Fibroblast of the conjunctiva (primary cell): ENCODE results near the gene SYCP2L.
"Not testable (repeated sequence)": the region's sequence is repeated elsewhere in the genome, so short reads cannot be mapped to it uniquely, and the experiment has no call there.

Experiments
- DNase-seq: peaks from one replicate; pipeline ENCODE4 v3.0.0-alpha.2; 2010; ENCODE audit warnings: low read depth

SYCP2L gene

DNA sequence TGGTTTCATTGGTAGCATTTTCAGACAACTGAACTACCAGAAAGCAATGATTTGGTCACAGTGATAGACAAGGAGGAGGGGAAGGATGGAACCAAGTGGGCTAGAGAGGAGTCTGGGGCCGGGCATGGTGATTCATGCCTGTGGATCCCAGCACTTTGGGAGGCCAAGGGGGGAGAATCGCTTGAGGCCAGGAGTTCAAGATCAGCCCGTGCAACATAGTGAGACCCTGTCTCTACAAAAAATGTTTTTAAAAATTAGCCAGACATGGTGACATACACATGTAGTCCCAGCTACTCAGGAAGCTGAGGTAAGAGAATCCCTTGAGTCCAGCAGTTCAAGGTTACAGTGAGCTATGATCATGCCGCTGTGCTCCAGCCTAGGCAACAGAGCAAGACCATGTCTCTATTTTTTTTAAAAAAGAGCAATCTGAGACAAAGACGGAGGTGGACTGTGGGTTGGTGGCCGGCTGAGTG, 70.6 kb downstream of the SYCP2L start:
- DNase-seq = no peak

GRCh38 chr6:10960171-10960570, 73.3 kb downstream of the SYCP2L start:
- no peak for DNase-seq

DNA sequence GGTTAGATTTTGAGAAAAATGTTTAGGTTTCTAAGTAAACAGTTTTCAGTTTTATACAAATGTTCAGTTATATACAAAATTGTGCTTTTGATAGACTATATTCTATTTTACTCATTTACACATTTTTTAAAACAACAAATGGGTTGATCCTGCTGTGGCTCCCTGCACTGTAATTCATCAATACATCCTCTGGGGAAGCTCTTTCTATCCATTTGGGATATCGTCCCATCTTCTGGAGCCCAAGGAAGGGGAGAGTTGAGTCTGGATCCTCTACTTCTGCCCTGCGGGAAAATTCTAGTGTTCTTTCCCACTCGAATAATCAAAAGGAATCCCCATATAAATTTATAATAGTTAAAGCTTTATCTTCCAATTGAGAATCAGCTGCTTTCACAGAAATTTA, 75.0 kb downstream of the SYCP2L start:
- DNase-seq = no peak

DNA sequence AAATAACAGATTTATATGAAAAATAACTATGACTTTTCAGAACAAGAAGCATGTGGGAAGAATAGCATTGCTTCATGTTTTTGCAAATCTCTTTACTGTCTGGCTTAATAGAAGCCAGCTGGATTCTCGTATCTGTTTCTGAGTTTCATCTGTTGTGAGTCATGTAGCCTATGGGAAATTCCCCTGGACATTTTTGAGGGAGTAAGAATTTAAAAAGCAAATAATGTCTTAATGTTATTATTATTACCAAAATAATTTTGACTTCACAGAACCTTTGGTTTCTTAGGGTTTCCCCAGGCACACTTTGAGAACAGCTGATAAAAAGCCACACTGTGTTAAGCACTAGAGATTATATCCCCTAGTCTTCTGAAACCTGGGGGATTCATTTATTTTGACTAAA, 75.8 kb downstream of the SYCP2L start:
- peak; percentile 73 for DNase-seq

DNA sequence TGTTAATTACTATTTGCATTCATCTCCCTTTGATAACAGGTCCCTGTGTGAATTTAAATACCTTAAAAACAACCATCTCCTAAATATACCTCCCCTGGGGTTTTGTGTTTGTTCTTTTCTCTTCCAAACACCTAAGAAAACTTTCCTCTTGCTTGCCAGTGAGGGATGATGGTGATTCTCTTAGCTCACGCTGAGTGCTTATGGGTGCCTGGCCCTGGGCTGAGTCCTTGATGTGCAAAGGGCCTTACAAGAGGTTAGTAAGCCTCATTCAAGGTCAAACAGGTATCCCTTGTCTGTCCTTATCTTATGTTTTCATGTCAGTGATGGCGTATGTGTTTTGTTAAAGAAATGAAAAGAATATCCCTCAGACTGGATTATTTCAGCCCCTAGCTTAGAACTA, 76.3 kb downstream of the SYCP2L start:
- DNase-seq = no peak

DNA sequence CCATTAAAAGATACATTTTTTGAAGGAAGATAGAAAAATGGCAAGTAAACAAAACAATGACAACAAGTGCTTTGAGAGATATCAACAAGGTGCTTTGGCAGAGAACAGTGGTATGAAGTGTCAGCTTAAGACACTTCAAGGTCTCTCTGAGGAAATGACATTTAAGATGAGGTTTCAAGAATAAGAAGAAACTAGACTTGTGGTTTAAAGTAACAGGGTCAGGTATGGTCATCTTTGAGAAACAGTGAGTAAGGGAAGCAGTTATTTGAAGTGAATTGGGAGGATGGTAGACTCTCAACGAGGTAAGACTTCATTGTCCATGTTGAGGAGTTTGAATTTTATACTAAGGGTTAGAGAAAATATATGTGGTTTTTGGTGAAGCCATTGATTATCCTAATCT, 77.8 kb downstream of the SYCP2L start:
- DNase-seq = no peak

GRCh38 chr6:10968776-10969175, 81.9 kb downstream of the SYCP2L start:
- no peak for DNase-seq

DNA sequence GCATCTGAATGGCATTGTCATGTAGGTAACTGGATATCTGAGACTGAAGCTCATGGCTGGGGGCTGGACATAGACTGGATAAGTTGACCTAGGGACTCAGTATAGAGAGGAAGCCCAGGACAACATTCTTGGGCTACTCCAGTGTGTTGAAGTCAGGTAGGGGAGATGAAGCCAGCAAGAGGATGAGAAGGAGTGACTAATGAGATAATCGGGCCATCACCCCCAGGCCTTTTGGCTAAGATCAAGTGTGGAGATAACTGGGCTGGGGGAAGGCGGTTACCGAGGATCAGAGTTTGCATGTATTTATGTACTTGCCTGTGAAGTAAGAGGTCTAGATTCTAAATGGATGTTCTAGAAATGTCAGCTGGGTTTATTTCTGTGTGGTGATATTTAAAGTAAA, 83.9 kb downstream of the SYCP2L start:
- DNase-seq = no peak

- DNase-seq = no peak
Observed at GRCh38 chr6:10972196-10972595, 85.3 kb downstream of the SYCP2L start.

DNA sequence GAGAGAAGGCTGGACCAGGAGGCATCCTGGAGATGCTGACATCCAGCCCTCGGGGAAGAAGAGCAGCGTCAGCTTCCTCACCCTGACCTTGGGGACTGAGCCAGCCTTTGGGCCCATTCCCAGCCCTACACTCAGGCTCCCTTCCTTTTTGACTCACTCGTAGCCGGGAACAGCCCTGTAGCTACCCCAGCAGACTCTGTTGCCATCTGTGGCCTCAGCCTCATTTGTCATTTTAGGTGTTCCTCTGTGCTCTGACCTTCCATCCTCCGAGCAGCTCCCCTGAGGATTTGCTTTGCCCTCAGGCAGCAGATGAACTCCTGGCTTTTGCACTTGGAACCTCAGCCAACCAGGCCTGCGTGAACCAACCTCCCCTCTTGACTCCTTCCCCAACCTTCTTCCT, 89.7 kb downstream of the SYCP2L start:
- DNase-seq = no peak

- no peak for DNase-seq
Observed at GRCh38 chr6:10977231-10977968, 90.5 kb downstream of the SYCP2L start.

DNA sequence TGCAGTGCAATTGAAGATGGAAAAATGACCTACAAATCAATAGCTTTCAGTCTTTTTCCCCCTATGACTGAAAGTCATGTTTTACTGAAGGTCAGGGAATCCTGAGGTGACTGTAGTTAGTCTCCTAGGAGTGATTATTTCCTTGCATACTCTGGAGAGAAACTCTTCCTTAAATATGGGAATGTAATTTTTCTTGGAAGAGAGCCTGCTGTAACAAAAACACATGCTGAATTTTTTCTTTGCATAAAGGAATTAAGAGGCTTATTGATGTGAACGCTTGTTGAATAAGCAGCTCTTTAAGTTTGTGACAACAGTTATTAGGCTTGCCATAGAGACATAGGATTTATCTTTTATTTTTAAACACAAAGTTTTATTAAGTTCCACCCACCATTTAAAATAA, 92.8 kb downstream of the SYCP2L start:
- DNase-seq = no peak

- no peak for DNase-seq
Observed at GRCh38 chr6:10981409-10981808, 94.6 kb downstream of the SYCP2L start.

- DNase-seq = not testable (repeated sequence)
Observed at GRCh38 chr6:10984959-10985358, 98.1 kb downstream of the SYCP2L start.

DNA sequence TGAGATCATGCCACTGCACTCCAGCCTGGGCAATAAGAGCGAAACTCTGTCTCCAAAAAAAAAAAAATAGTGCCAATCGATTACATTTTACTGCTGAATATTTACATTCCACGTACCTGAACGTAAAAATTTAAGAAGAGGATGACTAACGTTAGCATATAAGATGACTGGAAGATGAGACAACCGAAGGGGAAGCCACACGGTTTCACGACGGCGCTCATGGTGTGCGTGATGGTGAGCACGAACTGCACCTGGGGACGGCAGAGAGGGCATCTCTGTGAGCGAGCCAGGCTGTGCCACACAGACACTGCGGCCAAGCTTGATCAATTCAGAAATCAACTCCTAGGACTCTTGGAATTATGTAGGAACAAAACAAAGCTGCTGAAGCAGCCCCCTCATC, 102.7 kb downstream of the SYCP2L start:
- DNase-seq = no peak

DNA sequence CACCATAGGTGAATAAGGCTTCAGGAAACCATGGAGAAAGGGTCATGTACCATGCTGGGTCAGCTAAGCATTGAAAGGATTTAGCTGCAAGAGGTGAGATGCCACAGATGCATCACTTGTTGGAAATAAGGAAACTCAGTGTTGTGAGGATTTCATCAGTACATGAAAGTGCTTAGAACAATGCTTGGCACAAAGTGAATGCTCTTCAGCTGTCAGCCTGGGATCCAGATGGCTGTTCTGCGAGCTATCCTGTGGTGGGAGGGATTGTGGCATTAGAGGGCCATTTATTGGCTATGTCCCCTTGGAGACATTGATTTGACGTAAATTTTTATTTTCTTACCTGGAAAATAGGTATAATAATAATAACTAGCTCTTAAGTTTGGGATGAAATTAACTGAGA, 104.3 kb downstream of the SYCP2L start:
- no peak for DNase-seq

DNA sequence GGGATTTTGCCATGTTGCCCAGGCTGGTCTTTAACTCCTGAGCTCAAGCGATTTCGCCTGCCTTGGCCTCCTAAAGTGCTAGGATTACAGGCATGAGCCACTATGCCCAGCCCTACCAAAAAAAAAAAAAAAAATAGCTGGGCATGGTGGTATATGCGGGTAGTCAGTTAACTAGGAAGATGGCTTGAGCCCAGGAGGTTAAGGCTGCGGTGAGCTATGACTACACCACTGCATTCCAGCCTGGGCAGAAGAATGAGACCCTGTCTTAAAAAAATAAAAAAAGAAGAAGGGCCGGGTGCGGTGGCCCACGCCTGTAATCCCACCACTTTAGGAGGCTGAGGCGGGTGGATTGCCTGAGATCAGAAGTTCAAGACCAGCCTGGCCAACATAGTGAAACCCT, 107.0 kb downstream of the SYCP2L start:
- no peak for DNase-seq

DNA sequence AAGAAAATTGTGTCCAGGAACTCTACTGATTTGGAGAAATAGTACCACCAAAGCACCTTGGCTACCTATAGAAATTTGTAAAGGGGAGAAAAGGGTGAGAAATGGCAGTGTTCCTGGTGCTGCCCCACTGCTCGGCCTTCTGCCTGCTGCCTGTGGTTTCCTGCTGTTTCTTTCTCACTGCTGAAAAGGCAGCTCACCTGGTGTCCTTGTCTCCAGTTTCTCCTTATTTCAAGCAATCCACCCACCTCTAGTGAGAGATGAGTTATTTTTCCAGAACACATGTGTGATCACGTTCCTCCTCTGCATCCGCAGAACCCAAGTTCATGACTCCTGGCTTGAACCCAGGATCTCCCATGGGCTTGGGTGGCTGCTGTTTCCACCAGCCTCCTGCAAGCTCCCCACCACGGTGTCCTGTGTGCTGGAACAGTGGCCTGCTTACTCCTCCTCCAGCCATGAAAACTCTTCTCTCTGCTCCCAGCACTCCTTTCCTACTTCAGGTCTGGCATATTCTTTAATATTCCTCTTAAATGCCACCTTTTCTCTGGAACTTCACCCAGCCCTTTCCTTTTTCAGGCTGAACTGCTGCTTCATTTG, 108.4 kb downstream of the SYCP2L start:
- DNase-seq = no peak

DNA sequence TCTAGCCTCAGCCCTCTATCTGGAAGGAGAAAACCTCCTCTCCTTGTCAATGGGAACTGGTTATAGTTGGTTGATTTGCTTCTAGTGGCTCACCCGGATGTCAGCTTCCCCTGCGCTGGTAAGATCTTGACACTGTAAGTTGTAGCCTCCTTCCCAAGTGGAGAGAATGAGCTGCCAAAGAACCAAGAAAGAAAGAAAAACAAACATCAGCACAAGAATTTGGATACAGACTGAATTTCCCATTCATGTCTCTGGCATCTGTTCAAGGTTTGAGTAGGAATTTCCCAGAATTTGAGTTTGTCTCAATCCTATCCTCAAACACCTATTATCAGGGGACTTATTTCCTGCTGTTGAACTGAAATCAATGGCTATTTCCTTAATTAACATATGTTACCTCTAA, 113.1 kb downstream of the SYCP2L start:
- DNase-seq = no peak

DNA sequence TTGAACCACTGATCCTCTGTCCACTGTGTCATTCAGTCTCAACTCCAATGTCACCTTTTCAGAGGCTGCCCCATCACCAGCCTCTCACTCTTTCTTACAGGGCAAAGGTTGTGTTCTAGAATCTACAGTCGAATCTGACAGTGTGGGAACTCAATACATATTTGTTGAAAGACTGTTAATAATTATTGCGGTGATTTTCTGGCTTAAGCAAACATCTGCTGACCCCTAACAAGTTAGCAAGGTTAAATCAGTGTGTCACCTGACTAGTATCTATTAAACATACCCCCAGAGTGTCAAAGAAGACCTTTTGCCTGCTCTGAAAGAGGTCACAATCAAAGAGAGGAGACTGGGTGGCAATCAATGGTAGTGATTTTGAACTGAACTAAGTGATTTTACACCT, 115.3 kb downstream of the SYCP2L start:
- no peak for DNase-seq

DNA sequence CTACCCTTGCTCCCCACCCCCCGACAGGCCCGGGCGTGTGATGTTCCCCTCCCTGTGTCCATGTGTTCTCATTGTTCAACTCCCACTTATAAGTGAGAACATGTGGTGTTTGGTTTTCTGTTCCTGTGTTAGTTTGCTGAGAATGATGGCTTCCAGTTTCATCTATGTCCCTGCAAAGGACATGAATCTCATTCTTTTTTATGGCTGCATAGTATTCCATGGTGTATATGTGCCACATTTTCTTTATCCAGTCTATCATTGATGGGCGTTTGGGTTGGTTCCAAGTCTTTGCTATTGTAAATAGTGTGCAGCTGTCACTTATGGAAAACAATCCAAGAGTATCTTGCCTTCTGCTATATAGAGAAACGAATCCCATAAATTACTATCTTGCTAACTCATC, 116.4 kb downstream of the SYCP2L start:
- DNase-seq = not testable (repeated sequence)

DNA sequence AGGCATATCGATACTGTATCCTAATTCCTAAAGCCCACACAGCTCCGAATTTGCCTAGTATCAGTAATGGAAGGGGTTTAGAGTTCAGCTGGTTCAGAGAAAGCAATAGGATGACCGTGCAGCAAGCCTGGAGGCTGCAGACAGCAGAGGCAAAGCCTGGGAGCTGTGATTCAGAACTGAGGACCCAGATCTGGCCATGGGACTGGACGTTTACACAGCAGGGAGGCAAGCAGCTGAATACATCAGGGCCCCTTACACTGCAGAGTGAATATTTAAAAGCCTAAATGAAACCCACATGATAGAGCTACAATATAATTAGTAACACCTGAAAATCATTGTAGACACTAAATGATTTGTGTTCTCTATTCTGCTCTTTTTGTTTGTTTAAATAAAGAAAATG, 119.2 kb downstream of the SYCP2L start:
- peak; percentile 20 for DNase-seq

GRCh38 chr6:11007715-11008608, 121.1 kb downstream of the SYCP2L start:
- DNase-seq = no peak
